NCI-H2196 treated with DMSO at 0.1 percent for 48 hours (cell line): Measurements from ENCODE around the gene POGK.
"Not testable (repeated sequence)": the region's sequence is repeated elsewhere in the genome, so short reads cannot be mapped to it uniquely, and the experiment has no call there.

Experiments
- DNase-seq: peaks from one replicate; lab custom pipeline; 2025; ENCODE audit not compliant: unreplicated experiment; lab: John Stamatoyannopoulos, UW

Gene POGK

DNA sequence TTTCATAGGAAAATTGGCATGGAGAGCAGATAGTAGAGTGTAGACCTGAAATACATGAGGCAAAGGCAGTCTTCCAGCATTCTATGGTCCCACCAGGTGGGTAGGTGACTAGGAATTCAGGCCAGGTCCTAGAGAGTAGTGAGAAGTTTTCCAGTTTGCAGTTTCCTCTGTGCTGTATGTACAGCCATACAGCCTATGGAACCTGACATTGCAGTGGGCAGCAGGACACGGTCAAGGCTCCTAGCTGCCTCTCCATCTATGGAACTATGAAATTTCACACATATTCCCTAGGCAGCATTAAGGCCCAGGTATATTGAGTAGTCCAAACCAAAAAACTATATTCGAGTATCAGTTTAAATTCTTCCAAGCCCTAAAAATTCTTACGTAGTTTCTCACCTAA, 16.3 kb downstream of the POGK start:
- DNase-seq, result no peak

DNA sequence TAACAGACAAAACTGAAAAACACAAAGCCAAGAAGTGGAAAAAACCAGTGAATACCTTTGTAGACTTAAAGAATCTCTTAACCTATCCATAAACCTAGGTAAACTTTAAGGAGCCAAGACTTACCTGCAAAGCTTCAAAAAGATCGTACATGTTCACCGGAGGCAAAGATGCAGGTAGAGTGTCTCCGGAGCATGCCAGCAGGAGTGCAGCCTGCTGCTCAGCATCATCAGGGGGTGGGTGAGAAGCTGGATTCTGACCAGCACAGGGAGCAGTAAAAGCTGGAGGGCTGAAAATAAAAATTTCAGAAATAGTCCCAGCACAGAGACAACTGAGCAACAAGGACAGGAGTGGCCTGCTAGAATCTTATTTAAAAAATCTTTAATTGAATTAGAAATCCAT, 18.7 kb downstream of the POGK start:
- no peak for DNase-seq

DNA sequence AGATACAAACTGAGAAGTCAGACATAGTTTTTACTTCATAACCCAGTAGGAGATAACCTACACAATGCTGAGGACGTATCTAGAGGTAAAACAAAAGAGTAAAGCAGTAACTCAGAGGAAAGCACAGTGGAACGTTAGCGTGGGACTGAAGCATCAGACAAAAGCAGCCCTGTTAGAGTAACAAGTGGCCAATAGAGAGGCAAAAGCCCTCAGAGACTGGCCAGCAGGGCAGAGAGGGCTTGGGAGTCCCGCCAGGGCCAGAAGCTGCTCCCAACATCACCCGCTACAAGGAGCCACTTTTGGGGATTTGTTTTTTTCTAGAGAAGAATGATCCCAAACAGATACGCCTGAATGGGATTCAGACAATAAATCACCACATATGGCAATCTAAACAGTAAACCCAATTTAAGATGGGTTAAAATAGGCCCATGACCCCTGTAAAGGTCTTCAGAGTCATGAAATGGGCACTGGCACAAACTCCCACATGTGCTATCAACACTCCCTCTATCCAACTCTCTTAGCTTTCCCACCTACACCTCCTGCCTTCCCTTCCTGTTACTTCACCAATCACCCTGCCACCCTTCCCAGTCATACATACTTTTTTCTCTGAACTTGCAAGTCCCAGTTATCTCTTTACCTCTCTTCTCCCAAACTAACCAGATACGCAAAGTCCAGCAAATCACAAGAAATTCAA, 19.6 kb downstream of the POGK start:
- DNase-seq, result no peak

DNA sequence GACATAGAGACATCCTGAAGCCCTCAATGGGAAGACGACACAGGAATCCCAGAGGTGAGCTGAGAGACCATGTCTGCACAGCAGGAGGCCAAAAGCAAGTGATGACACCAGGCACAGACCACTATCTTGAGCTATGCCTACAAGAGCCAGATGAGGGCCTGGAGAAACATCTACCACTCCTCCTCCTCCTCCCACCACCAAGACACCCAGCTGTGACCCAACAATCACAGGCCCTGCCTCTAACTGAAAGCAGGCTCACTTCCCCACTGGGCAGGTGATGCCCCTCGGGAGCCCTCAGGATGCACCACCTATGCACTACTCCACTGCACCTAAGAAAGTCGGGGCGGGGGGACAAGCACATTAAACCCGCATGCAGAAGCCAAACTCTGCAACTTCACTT, 20.3 kb downstream of the POGK start:
- DNase-seq, result no peak

DNA sequence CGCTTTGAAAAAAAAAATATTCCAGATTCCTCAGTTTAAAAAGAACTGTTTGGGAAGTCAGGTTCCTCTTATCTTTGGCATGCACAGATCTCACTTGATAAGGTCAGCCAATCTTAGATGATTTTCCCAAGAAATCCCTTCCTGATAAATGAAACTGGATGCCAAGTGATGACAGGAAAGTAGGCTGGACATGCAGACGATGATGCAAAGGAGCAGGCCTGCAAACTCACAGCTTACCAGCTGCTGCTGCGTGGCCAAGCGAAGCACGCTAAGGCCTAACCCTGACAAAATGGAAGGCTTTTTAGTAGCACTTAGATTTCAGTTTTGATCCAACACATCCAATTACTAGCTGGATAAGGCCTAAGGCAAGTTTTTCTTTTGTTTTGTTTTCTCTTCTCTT, 26.7 kb downstream of the POGK start:
- no peak for DNase-seq

DNA sequence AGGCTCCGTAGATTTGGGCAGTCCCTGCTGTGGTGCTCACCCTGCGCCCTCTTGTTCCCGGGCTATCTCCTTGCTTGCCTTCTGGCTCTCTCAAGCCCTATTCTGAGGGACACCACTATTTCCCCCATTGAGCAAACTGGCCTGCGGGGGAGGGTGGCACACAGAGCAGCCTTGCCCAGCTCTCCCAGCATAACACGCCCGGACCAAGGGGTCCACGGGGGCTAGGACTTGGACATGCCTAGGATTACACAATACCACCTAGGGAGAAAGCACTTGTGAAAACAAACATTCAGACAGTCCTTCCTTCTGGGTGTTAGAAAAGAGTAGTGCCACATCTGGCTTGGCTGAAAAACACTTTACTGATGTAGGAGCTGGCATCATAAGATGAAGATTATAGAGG, 29.4 kb downstream of the POGK start:
- no peak for DNase-seq

DNA sequence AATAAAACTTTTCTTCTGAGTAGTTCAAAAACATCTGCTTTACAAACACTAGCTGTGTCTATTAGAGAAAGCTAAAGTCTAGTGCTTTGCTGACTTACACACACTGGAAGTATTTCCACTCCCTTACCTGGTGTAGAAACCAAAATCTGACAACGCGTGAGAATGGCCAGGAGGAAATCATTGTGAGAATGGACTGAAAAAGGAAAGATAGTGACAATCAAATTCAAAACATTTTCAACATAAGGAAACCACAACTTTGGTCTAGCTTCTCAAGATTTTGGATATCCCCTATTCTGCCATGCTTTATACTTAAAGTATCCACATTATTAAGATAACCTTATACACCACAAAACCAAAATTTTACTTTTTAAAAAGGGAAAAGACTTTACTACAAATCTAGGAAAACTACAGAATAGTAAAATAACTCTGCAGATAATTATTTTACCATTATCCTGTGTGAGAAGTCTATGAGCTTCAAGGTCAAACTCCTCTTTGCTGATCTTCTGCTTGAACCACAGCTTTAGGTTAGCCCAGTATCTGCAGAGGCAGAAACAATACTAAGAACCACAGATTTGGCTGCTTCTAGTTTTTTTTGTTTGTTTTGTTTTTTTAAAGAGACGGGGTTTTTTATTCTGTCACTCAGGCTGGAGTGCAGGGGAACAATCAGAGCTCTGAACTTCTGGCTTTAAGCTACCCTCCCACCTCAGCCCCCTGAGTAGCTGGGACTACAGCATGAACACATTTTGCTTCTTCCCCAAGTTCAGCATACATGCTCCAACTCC, 30.2 kb downstream of the POGK start:
- no peak for DNase-seq

DNA sequence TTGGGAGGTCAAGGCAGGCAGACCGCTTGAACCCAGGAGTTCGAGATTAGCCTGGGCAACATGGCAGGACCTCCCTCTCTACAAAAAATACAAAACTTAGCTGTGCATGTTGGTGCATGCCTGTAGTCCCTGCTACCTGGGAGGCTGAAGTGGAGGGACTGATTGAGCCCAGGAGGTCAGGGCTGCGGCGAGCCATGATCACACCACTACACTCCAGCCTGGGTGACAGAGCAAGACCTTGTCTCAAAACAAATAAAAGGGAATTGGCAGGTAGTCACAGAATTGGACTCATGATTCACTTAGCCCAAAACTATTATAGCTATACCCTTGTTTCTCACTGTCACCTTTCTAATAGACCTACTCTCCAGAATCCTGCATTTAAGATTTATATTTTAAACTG, 31.3 kb downstream of the POGK start:
- DNase-seq, result no peak

DNA sequence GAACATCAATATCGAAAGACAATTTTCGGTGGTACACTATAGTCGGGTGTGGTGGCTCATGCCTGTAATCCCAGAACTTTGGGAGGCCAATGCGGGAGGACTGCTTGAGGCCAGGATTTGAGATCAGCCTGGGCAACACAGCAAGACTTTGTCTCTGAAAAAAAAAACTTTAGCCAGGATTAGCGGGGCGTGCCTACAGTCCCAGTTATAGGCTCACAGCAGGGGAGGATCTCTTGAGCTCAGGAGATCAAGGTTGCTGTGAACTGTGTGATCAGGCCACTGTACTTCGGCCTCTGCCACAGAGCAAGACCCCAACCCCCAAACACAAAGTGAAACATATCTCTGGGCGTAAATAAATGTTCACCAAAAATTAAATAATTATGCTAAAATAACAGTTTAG, 35.2 kb downstream of the POGK start:
- DNase-seq, result no peak

DNA sequence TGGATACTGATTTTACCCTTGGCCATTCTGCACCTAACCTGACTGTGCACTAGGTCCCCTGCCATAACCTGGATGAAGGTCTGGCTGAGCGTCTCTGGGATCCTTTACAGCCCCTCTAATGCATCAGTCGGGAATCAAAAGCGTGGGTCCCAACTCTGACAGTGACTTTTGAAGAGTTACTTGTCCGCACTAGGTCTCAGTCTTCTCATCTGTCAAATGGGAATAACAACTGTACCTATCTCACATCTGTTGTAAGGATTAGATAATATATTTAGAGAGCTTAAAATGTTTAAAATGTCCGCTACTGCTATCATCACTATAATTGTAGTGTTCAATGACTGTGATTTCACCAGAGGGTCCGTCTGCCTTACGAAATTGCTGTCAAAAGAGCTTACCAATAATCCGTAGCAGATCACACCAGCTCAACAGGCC, 36.0 kb downstream of the POGK start:
- DNase-seq, result no peak

DNA sequence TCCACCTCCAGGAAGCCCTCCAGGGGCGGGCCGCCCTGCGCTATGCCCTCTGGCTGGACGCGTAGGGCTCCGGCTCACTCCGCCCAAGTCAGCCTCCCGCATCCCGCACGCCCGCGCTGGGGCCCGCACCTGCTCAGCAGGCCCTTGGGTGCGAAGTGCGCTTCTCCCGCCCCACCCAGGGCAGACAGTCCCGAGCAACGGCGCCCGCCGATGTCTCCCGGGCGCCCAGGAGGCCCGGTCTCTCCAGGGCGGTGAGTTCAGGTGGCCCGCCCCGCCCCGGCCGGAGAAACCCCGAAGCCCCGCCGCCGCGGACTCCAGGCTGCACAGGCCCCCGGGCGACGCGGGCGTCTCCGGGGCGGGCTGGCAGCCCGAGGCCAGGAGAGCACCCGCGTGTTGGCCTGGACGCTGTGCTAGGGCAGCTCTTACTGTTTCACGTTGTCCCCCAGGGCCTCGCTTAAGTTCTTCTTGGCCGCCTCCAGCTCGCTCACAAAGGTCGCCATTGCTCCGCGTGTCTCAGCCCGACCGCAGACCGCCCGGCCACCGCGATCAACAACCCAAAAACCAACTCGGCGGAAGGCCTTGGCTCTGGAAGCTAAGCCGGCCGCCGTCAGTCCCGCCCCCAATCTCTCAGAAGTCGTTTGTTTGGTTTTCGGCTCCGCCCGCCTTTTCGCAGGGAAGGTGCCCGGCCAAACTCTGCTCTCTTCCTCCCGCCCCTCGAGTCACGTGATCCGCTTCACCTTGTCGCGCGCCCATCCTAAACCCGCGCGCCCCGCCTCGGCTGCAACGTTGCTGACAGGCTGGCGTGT, 36.7 kb downstream of the POGK start, which contains the start of gene TADA1:
TADA1 (minus strand) TSS at position 531 of the 806 bp plus-strand sequence; CDS start at position 500, 31 bp downstream.
- peak; percentile 98 for DNase-seq

DNA sequence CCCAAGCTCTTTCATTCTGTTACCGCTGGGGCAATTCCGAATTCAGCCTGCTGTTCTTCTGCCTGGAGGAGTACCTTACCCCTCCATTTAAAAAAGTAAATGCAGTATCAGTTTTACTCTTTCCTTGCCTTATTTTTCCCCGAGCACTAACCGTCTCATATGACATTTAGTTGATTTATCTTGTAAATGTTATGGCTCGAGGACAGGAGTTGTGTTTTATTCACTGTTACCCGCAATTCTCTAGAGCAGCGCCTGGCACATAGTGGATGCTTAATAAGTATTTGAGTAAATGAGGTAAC, 37.2 kb downstream of the POGK start:
- DNase-seq, result no peak

DNA sequence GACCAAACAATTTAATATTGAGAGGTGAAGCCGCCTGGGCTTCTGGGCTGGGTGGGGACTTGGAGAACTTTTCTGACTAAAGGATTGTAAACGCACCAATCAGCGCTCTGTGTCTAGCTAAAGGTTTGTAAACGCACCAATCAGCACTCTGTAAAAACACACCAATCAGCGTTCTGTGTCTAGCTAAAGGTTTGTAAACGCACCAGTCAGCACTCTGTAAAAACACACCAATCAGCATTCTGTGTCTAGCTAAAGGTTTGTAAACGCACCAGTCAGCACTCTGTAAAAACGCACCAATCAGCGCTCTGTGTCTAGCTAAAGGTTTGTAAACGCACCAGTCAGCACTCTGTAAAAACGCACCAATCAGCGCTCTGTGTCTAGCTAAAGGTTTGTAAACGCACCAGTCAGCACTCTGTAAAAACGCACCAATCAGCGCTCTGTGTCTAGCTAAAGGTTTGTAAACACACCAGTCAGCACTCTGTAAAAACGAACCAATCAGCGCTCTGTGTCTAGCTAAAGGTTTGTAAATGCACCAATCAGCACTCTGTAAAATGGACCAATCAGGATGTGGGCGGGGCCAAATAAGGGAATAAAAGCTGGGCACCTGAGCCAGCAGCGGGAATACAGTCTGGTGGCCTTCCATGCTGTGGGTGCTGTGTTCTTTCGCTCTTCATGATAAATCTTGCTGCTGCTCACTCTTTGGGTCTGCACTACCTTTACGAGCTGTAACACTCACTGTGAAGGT, 39.1 kb downstream of the POGK start:
- not testable (repeated sequence) for DNase-seq

DNA sequence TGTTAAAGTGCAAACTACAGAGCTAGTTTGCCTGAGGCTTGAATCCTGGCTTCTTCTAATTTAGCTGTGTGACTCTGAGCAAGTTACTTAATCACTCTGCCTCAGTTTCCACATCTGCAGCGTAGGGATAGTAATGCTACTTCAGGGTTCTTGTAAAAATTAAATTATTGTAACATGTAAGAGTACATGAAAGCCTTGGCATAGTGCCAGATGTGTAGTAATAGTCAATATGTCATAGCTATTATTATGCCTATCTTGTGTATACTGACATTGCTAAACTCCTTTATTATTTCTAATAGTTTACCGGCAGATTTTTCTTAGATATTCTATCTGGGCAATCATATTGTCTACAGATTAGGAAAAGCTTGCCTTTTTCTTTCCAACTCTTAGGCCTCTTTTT, 43.6 kb downstream of the POGK start:
- DNase-seq, result no peak

DNA sequence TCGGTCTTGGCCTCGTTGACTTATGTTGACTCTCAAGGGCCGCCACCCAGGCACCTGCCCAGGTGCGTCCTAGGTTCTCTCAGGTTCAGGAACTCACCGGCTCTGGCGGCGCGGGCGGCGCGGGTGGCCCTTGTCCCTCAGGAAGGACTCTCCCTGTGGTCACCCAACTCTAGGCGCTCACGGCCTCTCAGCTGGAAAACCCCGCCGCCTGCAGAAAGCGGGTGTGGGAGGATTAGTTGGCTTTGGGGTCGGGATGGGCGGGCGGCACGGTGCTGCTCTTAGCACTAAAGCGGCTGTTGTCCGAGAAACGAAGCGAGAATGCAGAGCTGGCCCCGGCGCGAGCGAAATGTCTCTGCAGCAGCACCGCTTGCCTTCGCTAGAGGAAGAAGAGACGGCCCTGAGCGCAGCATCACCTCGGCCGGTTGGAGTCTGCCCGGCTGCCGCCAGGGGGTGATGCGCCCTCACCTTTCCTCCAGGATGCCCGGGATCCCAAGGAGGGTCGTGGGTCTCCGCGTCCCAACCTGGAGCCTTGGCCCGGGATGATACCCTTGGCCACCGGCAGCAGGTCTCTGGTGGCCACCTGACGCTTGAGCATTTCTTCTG, 44.9 kb downstream of the POGK start:
- no peak for DNase-seq

DNA sequence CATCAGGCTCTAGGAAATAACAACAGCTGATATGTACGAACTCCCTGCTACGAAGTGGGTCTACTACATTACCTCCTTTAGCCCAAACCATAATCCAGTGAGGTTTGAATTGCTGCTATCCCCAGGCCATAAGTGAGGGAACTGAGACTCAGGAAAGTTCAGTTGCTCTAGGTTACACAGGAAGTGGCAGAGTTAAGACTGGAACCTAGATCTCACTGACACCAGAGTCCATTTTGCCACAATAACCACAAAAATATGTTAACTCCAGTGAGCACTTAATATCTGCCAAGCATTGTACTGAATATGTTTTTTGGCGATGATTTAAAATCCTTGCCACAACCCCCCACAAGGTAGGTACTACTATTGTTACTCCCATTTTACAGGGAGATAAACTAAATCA, 45.7 kb downstream of the POGK start:
- DNase-seq, result no peak

DNA sequence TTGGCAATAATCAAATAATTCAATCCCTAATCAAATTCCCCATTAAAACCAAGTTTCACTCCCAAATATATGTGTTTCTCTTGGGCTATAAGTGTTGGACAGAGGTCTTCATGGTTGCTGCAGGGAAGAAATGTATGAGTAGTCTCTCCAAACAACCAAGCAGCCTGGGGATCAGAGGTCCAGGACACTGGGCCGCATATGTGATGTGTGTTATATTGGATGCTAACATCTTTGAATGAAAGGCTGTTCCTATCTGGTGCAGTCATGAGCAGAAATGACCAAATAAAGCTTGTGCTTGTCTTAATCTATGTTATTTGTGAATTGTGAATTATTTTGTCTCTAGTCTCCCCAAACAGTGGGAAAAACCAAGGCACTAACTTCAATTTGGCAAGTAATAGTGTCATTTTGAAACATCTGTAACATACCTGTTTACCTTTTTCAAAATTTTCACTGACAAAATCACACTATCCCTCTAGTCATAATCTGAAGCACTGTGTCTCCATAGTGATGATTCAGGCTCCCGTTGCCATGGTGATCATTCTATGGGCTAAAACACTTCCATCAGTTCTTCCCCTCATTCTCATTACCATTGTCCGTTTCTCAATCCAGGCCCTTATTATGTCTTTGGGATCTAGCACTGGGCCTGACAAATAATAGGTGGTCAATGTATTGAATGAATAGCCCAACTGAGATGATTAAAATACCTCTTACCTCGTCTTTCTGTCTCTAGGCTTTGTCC, 49.3 kb downstream of the POGK start:
- DNase-seq, result no peak

DNA sequence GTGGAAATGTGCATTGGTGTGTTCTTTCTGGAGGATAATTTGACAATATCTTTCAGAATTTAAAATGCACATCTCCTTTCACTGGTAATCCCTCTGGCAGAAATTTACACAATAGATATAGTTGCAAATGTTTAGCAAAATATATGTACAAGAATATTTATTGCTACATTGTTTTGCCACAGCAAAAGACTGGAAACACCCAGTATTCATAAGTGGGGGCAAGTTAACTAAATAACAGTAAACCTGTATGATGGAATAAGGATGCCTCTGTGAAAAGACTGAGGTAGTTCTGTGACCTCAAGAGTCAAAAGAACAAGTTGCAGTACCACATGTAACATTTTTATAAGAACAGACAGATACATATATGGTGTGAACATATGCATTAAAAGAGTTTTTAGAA, 50.5 kb downstream of the POGK start:
- no peak for DNase-seq

DNA sequence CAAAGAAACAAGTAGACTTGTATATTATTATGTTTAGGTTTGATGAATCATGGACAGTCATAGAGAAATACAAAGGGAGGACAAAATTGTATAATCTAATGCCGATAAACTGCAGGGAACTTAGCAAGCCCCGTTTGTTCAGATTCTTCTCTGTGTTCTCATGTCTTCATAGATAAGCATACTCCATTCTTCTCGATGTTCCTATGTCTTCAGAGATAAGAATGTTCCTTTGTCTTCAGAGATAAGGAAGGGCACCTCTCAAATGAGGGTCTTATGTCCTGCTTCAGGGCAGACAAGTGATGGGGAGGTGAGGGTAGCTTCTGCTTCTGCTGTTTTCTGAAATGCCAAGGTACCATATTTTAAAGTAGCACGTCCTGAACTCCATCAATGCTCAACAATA, 56.5 kb downstream of the POGK start:
- no peak for DNase-seq

DNA sequence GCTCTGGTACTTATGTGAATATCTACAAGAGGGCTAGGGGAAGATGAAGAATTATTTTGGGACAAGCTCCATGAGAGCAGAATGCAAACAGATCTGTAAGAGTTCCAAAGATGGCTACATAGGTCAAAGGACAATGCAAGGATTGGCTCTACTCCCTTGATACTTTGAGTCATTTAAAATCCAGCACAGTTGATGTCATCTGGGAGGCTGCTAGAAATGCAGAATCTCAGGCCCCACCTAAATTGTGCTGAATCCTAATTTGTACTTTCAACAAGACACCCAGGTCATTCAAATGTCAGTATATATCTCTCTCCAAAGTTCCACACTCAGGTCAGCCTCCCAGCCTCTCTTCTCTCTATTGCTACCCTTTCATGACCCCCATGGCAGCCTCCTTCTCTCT, 60.5 kb downstream of the POGK start:
- DNase-seq, result no peak
